ENCODE data around the gene FOXA1. TPM values are rescaled to one million over a fixed set of nuclear protein-coding genes. Genes with fewer than 3 reads are reported as not detected.
A peak's percentile ranks its signal among the peaks of the same experiment; 100 is the strongest.

Gene FOXA1
- total RNA-seq, 2 donors from 2014 or later = 58.4 to 72.0 TPM

GRCh38 chr14:37606678-37607077 lies 11.6 kb upstream of the FOXA1 start:
- no peak for ATAC-seq
- intact Hi-C loops (cut with DNase I, micrococcal nuclease) = loop anchor here in 1 of 2 donors (10.0 kb wide), 1 partner anchor 362 kb away; no protein-coding TSS in a partner anchor

GRCh38 chr14:37603688-37604251 lies 8.7 kb upstream of the FOXA1 start:
- intact Hi-C loops (cut with DNase I, micrococcal nuclease) = loop anchor here in 1 of 2 donors (10.0 kb wide), 1 partner anchor 359 kb away; no protein-coding TSS in a partner anchor
- ATAC-seq = no peak
- no peak for DNase-seq

More at GRCh38 chr14:37606678-37607077, 11.6 kb upstream of the FOXA1 start:
- no peak for DNase-seq

GRCh38 chr14:37602605-37603453 lies 7.8 kb upstream of the FOXA1 start:
- intact Hi-C loops (cut with DNase I, micrococcal nuclease) = loop anchor here in 1 of 2 donors (10.0 kb wide), 1 partner anchor 358 kb away; no protein-coding TSS in a partner anchor
- DNase-seq = peak; percentile 23 to 40
- peak; percentile 10 for ATAC-seq

GRCh38 chr14:37601865-37602264 lies 6.8 kb upstream of the FOXA1 start:
- ATAC-seq (no peak), DNase-seq (peak in 1 of 2 donors; percentile 27)
- intact Hi-C loops (cut with DNase I, micrococcal nuclease) = loop anchor here in 1 of 2 donors (10.0 kb wide), 1 partner anchor 357 kb away; no protein-coding TSS in a partner anchor

- peak; percentile 30 for ATAC-seq
- DNase-seq = peak; percentile 30 to 62
- intact Hi-C loops (cut with DNase I, micrococcal nuclease) = loop anchor here in 1 of 2 donors (10.0 kb wide), 1 partner anchor 356 kb away; no protein-coding TSS in a partner anchor
These were observed 6.1 kb upstream of the FOXA1 start for GRCh38 chr14:37600880-37601741.

GRCh38 chr14:37599507-37600368 lies 4.7 kb upstream of the FOXA1 start:
- ATAC-seq = no peak
- intact Hi-C loops (cut with DNase I, micrococcal nuclease) = loop anchor here in 1 of 2 donors (10.0 kb wide), 1 partner anchor 355 kb away; no protein-coding TSS in a partner anchor
- peak; percentile 31 to 50 for DNase-seq

- intact Hi-C loops (cut with DNase I, micrococcal nuclease) = no loop called here
- ATAC-seq = no peak
- peak in 1 of 2 donors; percentile 30 for DNase-seq
These were observed 3.9 kb upstream of the FOXA1 start for GRCh38 chr14:37598747-37599506.

GRCh38 chr14:37597914-37598746 lies 3.1 kb upstream of the FOXA1 start:
- peak; percentile 49 for ATAC-seq
- DNase-seq = peak; percentile 55 to 75
- intact Hi-C loops (cut with DNase I, micrococcal nuclease) = no loop called here

- DNase-seq = peak; percentile 62 to 67
- intact Hi-C loops (cut with DNase I, micrococcal nuclease) = no loop called here
- peak; percentile 13 for ATAC-seq
These were observed 2.5 kb upstream of the FOXA1 start for GRCh38 chr14:37597538-37597913.

- intact Hi-C loops (cut with DNase I, micrococcal nuclease) = no loop called here
These were observed 1.9 kb upstream of the FOXA1 start for GRCh38 chr14:37596790-37597472.

GRCh38 chr14:37595809-37596621 lies 966 bp upstream of the FOXA1 start:
- ATAC-seq (peak; percentile 67), DNase-seq (peak; percentile 85 to 93)
- intact Hi-C loops (cut with DNase I, micrococcal nuclease) = no loop called here

More at GRCh38 chr14:37596790-37597472, 1.9 kb upstream of the FOXA1 start:
- DNase-seq (no peak), ATAC-seq (no peak)

GRCh38 chr14:37594238-37594970 lies 645 bp downstream of the FOXA1 start:
- peak; percentile 16 for ATAC-seq
- peak; percentile 79 to 83 for DNase-seq
- intact Hi-C loops (cut with DNase I, micrococcal nuclease) = no loop called here

- intact Hi-C loops (cut with DNase I, micrococcal nuclease) = no loop called here
- no peak for ATAC-seq
- no peak for DNase-seq
These were observed 1.4 kb downstream of the FOXA1 start for GRCh38 chr14:37593511-37594237.

Data from left colon (tissue), 2 donors.